Heart right ventricle (tissue), 16 donors: ENCODE measurements around the gene C19orf25. TPM values are rescaled to one million over a fixed set of nuclear protein-coding genes. Genes with fewer than 3 reads are reported as not detected.

Experiments
- ATAC-seq, 8 donors: fragments of 200-7000 bp; cut with Tn5 transposase; one replicate each; pipeline ENCODE4 v1.9.1; 2020; ENCODE audit warnings: mild to moderate bottlenecking in 8 of 8, moderate library complexity in 8 of 8, moderate number of reproducible peaks in 1 of 8
- DNase-seq, 2 donors: peaks; one replicate each; pipeline ENCODE4 v3.0.0-alpha.2; 2020
- H3K27ac ChIP-seq, 10 donors: fragments of 200-600 bp; sonication (generic) in 2 of 10; one replicate each; pipeline versions ENCODE4 v1.5.0 to v1.8.0; 2020 to 2022; ENCODE audit warnings: mild to moderate bottlenecking in 3 of 10
- H3K27me3 ChIP-seq, 7 donors: fragments of 200-600 bp; one replicate each; pipeline ENCODE4 v1.8.0; 2021 to 2022; ENCODE audit warnings: mild to moderate bottlenecking in 2 of 7
- H3K36me3 ChIP-seq, 9 donors: fragments of 200-600 bp; sonication (generic) in 1 of 9; one replicate each; pipeline versions ENCODE4 v1.5.0 to v1.8.0; 2020 to 2022; ENCODE audit warnings: mild to moderate bottlenecking in 2 of 9
- H3K4me1 ChIP-seq, 9 donors: fragments of 200-600 bp; sonication (generic) in 1 of 9; one replicate each; pipeline versions ENCODE4 v1.5.0 to v1.8.0; 2020 to 2022; ENCODE audit warnings: mild to moderate bottlenecking in 4 of 9
- H3K4me3 ChIP-seq, 10 donors: fragments of 200-600 bp; sonication (generic) in 2 of 10; one replicate each; pipeline versions ENCODE4 v1.5.0 to v1.8.0; 2020 to 2022; ENCODE audit warnings: mild to moderate bottlenecking in 7 of 10, moderate library complexity in 2 of 10
- H3K9me3 ChIP-seq, 11 donors: fragments of 200-600 bp in 10 of 11; sonication (generic) in 2 of 11; one replicate each; pipeline versions ENCODE4 v1.5.0 to v1.8.0; 2013 to 2022; ENCODE audit warnings: mild to moderate bottlenecking in 2 of 11, control low read depth in 1 of 11, moderate library complexity in 1 of 11
- WGBS, 2 donors: extraction: QIAGEN DNeasy Blood & Tissue Kit; methylation state at CpG; one replicate each; pipeline ENCODE4 v1.1.7; 2013; ENCODE audit warnings: inconsistent platforms in 1 of 2; 5-methylcytosine and 5-hydroxymethylcytosine counted together
- intact Hi-C, 10 donors: fragments of 100-400 bp; cut with DNase I; formaldehyde crosslinking; loops; one replicate each; pipeline versions ENCODE4 v1.11.1 to v1.14.2; 2022
- polyA plus RNA-seq, 2 donors: library from polyadenylated mRNA; stranded (reverse); fragments of 200-250 nt; gene quantifications; one replicate each; pipeline ENCODE4 v1.2.3, GENCODE V29; 2013
- total RNA-seq, 10 donors: library from RNA; stranded (reverse); fragmentation: NEBNext Ultra II Directional in 3 of 10; extraction: Animal tissue kit (Norgen Biotek cat#: 25700) in 3 of 10; gene quantifications; one replicate each; pipeline versions ENCODE4 v1.2.1 to v1.2.4, GENCODE V29; 2021 to 2023
- TF ChIP-seq, protein P1 (sequence below), 9 donors: fragments of 200-600 bp; sonication (generic) in 2 of 9; IDR thresholded peaks; one replicate each; pipeline versions ENCODE4 v1.5.0 to v1.8.0; 2021 to 2022; ENCODE audit warnings: antibody characterized with exemption in 9 of 9, mild to moderate bottlenecking in 5 of 9, moderate library complexity in 1 of 9
- donor health status: Arrhythmogenic right ventricular cardiomyopathy.
- donor health status: ischemic (EF 13 %, LVEDD 7.1; RV severe dilation, severe dysfunction).
- donor health status: healthy with polysubstance abuse.
- donor health status: DM: no; HTN: yes; CAD: no.
- donor health status: DM: no; HTN: no; CAD: no.
- donor health status: ischemic (EF 25% LVEDD 6.9; RV normal size, moderate dysfunction).
- donor health status: ischemic (EF 25% LVEDD 5.7; RV mildly dilated, moderate dysfunction).
- donor health status: healthy.
- donor health status: DM: yes; HTN: yes; CAD: no.
- donor health status: Ischemic cardiomyopathy.
- donor health status: ischemic (EF 35%, LVEDD 5.7; RV mildly dilated, moderate dysfunction).
- donor health status: nonischemic (EF 11% LVEDD 7.7; RV severe dilation, severe dysfunction).
- donor health status: DM: yes; HTN: yes; CAD: no.
- donor health status: PGD.
- donor health status: ischemic (EF 29% LVEDD 5.4; RV normal size, mild dysfunction).
- donor health status: nonischemic (EF 23%, LVEDD 6.1; RV moderate dilation, normal function).

The C19orf25 gene
- total and polyA plus RNA-seq, 12 donors: 12.7 to 29.8 (median 15.4) TPM

DNA sequence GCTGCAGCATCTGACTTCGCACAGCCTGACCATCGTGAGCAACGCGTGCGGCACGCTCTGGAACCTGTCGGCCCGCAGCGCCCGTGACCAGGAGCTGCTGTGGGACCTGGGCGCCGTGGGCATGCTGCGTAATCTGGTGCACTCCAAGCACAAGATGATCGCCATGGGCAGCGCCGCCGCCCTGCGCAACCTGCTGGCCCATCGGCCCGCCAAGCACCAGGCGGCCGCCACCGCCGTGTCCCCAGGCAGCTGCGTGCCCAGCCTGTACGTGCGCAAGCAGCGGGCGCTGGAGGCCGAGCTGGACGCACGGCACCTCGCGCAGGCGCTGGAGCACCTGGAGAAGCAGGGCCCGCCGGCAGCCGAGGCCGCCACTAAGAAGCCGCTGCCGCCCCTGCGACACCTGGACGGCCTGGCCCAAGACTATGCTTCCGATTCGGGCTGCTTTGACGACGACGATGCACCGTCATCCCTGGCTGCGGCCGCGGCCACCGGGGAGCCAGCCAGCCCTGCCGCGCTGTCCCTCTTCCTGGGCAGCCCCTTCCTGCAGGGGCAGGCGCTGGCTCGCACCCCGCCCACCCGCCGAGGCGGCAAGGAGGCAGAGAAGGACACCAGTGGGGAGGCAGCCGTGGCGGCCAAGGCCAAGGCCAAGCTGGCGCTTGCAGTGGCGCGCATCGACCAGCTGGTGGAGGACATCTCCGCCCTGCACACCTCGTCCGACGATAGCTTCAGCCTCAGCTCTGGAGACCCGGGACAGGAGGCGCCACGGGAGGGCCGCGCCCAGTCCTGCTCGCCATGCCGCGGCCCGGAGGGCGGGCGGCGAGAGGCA is 13.6 kb downstream of the C19orf25 start:
- ATAC-seq (peak; percentile 12 to 66 (median 42)), DNase-seq (peak in 1 of 2 donors; percentile 56)
- intact Hi-C loops: loop anchor here in 2 of 10 donors (10.0 kb wide), 1 partner anchor 49 kb away; the partner anchor contains the start of gene ADAMTSL5 (in 2 of the 2)
- WGBS, 2 donors: 39 to 45% methylated on average over 80 to 83 of the region's 83 CpGs
- H3K4me1 ChIP-seq: peaks cover 27 to 49% (median 45%) of the 10 kb centered on the region in 9 donors
- no peak overlapping the region for H3K27ac ChIP-seq
- peaks cover 30 to 63% (median 46%) of the 10 kb centered on the region in 7 donors for H3K27me3 ChIP-seq
- TF ChIP-seq, protein P1, sequence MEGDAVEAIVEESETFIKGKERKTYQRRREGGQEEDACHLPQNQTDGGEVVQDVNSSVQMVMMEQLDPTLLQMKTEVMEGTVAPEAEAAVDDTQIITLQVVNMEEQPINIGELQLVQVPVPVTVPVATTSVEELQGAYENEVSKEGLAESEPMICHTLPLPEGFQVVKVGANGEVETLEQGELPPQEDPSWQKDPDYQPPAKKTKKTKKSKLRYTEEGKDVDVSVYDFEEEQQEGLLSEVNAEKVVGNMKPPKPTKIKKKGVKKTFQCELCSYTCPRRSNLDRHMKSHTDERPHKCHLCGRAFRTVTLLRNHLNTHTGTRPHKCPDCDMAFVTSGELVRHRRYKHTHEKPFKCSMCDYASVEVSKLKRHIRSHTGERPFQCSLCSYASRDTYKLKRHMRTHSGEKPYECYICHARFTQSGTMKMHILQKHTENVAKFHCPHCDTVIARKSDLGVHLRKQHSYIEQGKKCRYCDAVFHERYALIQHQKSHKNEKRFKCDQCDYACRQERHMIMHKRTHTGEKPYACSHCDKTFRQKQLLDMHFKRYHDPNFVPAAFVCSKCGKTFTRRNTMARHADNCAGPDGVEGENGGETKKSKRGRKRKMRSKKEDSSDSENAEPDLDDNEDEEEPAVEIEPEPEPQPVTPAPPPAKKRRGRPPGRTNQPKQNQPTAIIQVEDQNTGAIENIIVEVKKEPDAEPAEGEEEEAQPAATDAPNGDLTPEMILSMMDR (IDR thresholded peaks at IDR 0.05): peak; percentile 17 to 62 (median 57)
- no peaks in the 10 kb centered on the region for H3K9me3 ChIP-seq
- H3K36me3 ChIP-seq: peaks cover 0 to 10% (median 0%) of the 10 kb centered on the region in 9 donors
- H3K4me3 ChIP-seq: peak overlapping the region in 3 of 10 donors; percentile 11 to 35 (median 17)

DNA sequence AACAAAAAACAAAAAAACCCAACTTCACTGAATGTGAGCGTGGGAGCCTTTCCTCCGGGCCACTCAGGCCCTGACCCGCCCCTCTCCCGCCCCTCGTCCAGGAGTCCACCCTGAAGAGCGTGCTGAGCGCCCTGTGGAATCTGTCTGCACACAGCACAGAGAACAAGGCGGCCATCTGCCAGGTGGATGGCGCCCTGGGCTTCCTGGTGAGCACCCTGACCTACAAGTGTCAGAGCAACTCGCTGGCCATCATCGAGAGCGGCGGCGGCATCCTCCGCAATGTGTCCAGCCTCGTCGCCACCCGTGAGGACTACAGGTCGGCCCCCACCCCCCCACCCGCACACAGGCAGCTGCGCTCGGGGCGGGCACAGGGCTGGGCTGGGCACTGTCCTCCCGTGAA is 17.2 kb downstream of the C19orf25 start:
- peaks cover 11 to 54% (median 33%) of the 10 kb centered on the region in 7 donors for H3K27me3 ChIP-seq
- TF ChIP-seq, protein P1 (IDR thresholded peaks at IDR 0.05): no peak
- peak in 1 of 2 donors; percentile 11 for DNase-seq
- no peak for ATAC-seq
- H3K4me1 ChIP-seq: peaks cover 5 to 24% (median 20%) of the 10 kb centered on the region in 9 donors
- H3K36me3 ChIP-seq: peaks cover 0 to 18% (median 0%) of the 10 kb centered on the region in 9 donors
- WGBS, 2 donors: 95% methylated on average over 24 of the region's 24 CpGs
- H3K27ac ChIP-seq: no peak overlapping the region
- no peaks in the 10 kb centered on the region for H3K9me3 ChIP-seq
- intact Hi-C loops: loop anchor here in 2 of 10 donors (10.0 kb wide), 1 partner anchor 53 kb away; the partner anchor contains the start of gene ADAMTSL5 (in 2 of the 2)
- H3K4me3 ChIP-seq: no peak overlapping the region

DNA sequence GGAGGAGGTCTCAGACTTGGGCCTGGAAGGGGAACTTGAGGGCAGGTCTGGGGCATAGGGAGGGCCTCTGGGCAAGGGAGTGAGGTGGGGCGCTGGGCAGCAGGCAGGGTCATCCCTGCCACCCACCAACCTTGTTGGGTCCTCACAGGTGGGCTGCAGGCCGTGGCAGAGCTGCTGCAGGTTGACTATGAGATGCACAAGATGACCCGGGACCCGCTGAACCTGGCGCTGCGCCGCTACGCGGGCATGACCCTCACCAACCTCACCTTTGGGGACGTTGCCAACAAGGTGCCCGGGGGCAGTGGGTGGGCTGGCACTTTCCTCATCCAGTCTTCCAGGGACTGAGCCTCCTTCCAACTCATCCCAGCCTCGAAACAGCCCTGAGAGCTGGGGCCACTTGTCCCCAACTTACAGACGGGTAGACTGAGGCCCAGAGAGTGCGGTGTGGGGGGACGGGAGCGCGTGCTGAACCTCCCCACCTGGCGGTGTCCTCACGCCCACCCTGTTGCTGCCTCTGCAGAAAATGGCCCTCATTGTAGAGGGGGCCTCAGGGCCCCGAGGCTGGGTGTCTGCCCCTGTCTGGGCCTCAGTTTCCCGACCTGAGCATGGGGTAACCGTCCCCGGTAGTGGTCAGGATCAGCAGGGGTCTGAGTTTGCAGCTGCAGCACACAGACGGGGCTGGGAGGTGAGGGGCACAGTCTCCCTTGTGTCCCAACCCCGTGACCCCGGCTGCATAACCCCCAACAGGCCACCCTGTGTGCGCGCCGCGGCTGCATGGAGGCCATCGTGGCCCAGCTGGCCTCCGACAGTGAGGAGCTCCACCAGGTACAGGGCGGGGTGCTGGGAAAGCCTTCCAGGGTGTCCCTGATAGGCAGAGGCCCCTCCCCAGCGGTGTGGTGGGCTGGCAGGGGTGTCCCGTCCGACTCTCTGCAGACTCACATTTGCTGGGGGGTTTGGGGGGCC is 18.7 kb downstream of the C19orf25 start:
- H3K27me3 ChIP-seq: peaks cover 19 to 54% (median 33%) of the 10 kb centered on the region in 7 donors
- DNase-seq (no peak), ATAC-seq (no peak)
- H3K9me3 ChIP-seq: no peaks in the 10 kb centered on the region
- no peak overlapping the region for H3K4me3 ChIP-seq
- WGBS, 2 donors: 93 to 94% methylated on average over 36 of the region's 36 CpGs
- intact Hi-C loops: loop anchor here in 2 of 10 donors (10.0 kb wide), 1 partner anchor 54 kb away; the partner anchor contains the start of gene ADAMTSL5 (in 2 of the 2)
- H3K27ac ChIP-seq: no peak overlapping the region
- H3K36me3 ChIP-seq: peaks cover 0 to 18% (median 0%) of the 10 kb centered on the region in 9 donors
- H3K4me1 ChIP-seq: peaks cover 0 to 24% (median 18%) of the 10 kb centered on the region in 9 donors
- TF ChIP-seq, protein P1 (IDR thresholded peaks at IDR 0.05): no peak
